Stimulated activated CD8-positive, alpha-beta memory T cell treated with anti-CD3 and anti-CD28 coated beads, Interleukin-12 subunit alpha, Interleukin-12 subunit beta, amount 100 ng/mL, for 24 hours (primary cell): ENCODE data around the gene SLC11A1.

Experiments used
- DNase-seq: peaks from one replicate; pipeline ENCODE4 v3.0.0-alpha.2; 2020; ENCODE audit errors: extremely low read depth

SLC11A1 gene

GRCh38 chr2:218366621-218367414 lies 15.3 kb upstream of the SLC11A1 start:
- no peak for DNase-seq

GRCh38 chr2:218367415-218368149 lies 14.5 kb upstream of the SLC11A1 start:
- peak; percentile 44 for DNase-seq

- no peak for DNase-seq
Observed at GRCh38 chr2:218368150-218368528, 13.9 kb upstream of the SLC11A1 start.

GRCh38 chr2:218368621-218369153 lies 13.4 kb upstream of the SLC11A1 start:
- DNase-seq = no peak

GRCh38 chr2:218369330-218369729 lies 12.7 kb upstream of the SLC11A1 start:
- DNase-seq = no peak

GRCh38 chr2:218370410-218371063 lies 11.5 kb upstream of the SLC11A1 start:
- no peak for DNase-seq

- DNase-seq = no peak
Observed at GRCh38 chr2:218371983-218372350, 10.1 kb upstream of the SLC11A1 start.

- DNase-seq = no peak
Observed at GRCh38 chr2:218374795-218375194, 7.3 kb upstream of the SLC11A1 start.

- DNase-seq = no peak
Observed at GRCh38 chr2:218375212-218375611, 6.9 kb upstream of the SLC11A1 start.

GRCh38 chr2:218378053-218378452 lies 4.0 kb upstream of the SLC11A1 start:
- no peak for DNase-seq

GRCh38 chr2:218382785-218383184 lies 712 bp downstream of the SLC11A1 start:
- DNase-seq = no peak

GRCh38 chr2:218383892-218384519 lies 1.9 kb downstream of the SLC11A1 start:
- DNase-seq = no peak

- no peak for DNase-seq
Observed at GRCh38 chr2:218384975-218385374, 2.9 kb downstream of the SLC11A1 start.

GRCh38 chr2:218386505-218387368 lies 4.7 kb downstream of the SLC11A1 start:
- DNase-seq = no peak

GRCh38 chr2:218387369-218388194 lies 5.5 kb downstream of the SLC11A1 start:
- no peak for DNase-seq

- no peak for DNase-seq
Observed at GRCh38 chr2:218389333-218390150, 7.5 kb downstream of the SLC11A1 start.

- no peak for DNase-seq
Observed at GRCh38 chr2:218391202-218391601, 9.1 kb downstream of the SLC11A1 start.

GRCh38 chr2:218392459-218392858 lies 10.4 kb downstream of the SLC11A1 start:
- DNase-seq = no peak

- no peak for DNase-seq
Observed at GRCh38 chr2:218392891-218393462, 10.9 kb downstream of the SLC11A1 start.
